DND-41 (cell line): ENCODE results near the gene KCNK17.
"Not testable (repeated sequence)": the region's sequence is repeated elsewhere in the genome, so short reads cannot be mapped to it uniquely, and the experiment has no call there.

Source experiments
- ATAC-seq: fragments of 200-7000 bp; cut with Tn5 transposase; 3 replicates; pipeline ENCODE4 v1.9.1; 2021; ENCODE audit warnings: low read depth; ENCODE audit not compliant: insufficient read depth
- DNase-seq: peaks from one replicate; pipeline ENCODE4 v3.0.0-alpha.2; 2020
- H2AFZ ChIP-seq: 2 replicates; pipeline ENCODE4 v1.6.0; 2012; ENCODE audit warnings: low read depth, low read length
- H3K27ac ChIP-seq: 2 replicates; pipeline ENCODE4 v1.5.1; 2012; ENCODE audit warnings: low read length, inconsistent platforms
- H3K27me3 ChIP-seq: fragments of 200-600 bp; sonication (generic); 2 replicates; pipeline ENCODE4 v1.6.0; 2012; ENCODE audit warnings: low read length, mild to moderate bottlenecking, inconsistent platforms; ENCODE audit not compliant: insufficient read depth, poor library complexity
- H3K36me3 ChIP-seq: 2 replicates; pipeline ENCODE4 v1.5.1; 2012; ENCODE audit warnings: low read length, inconsistent platforms; ENCODE audit not compliant: insufficient read depth
- H3K4me1 ChIP-seq: 2 replicates; pipeline ENCODE4 v1.5.1; 2012; ENCODE audit warnings: mild to moderate bottlenecking, low read length; ENCODE audit not compliant: insufficient read depth
- H3K4me2 ChIP-seq: 2 replicates; pipeline ENCODE4 v1.6.0; 2012; ENCODE audit warnings: mild to moderate bottlenecking, moderate library complexity, low read length, inconsistent platforms; ENCODE audit not compliant: insufficient read depth
- H3K4me3 ChIP-seq, 2 experiments: fragments of 200-600 bp in 1 of 2; shearing (Covaris generic) in 1 of 2; 2 replicates each; pipeline ENCODE4 v1.5.1; 2012 to 2016; ENCODE audit warnings: inconsistent platforms in 2 of 2, low read length in 2 of 2, mild to moderate bottlenecking in 2 of 2, low read depth in 1 of 2, moderate library complexity in 1 of 2
- H3K79me2 ChIP-seq: 2 replicates; pipeline ENCODE4 v1.6.0; 2012; ENCODE audit warnings: low read length, inconsistent platforms; ENCODE audit not compliant: insufficient read depth
- H3K9ac ChIP-seq: 2 replicates; pipeline ENCODE4 v1.6.0; 2012; ENCODE audit warnings: low read depth, mild to moderate bottlenecking, inconsistent platforms, low read length, moderate library complexity
- H3K9me3 ChIP-seq: 2 replicates; pipeline ENCODE4 v1.5.1; 2012; ENCODE audit warnings: low read length, moderate library complexity, mild to moderate bottlenecking, inconsistent platforms; ENCODE audit not compliant: insufficient read depth, severe bottlenecking
- H4K20me1 ChIP-seq: 2 replicates; pipeline ENCODE4 v1.6.0; 2012; ENCODE audit warnings: low read length; ENCODE audit not compliant: insufficient read depth
- EZH2 ChIP-seq: IDR thresholded peaks from 3 replicates; pipeline ENCODE4 v1.6.1; 2012; ENCODE audit warnings: borderline replicate concordance, low read depth, mild to moderate bottlenecking, moderate library complexity, low read length, inconsistent platforms; ENCODE audit not compliant: severe bottlenecking
- TF ChIP-seq, protein P1 (sequence below): IDR thresholded peaks from 2 replicates; pipeline ENCODE4 v1.5.1; 2012; ENCODE audit warnings: borderline replicate concordance, low read length, moderate library complexity, mild to moderate bottlenecking; ENCODE audit not compliant: poor library complexity, severe bottlenecking; ENCODE audit errors: extremely low read depth

Gene KCNK17

DNA sequence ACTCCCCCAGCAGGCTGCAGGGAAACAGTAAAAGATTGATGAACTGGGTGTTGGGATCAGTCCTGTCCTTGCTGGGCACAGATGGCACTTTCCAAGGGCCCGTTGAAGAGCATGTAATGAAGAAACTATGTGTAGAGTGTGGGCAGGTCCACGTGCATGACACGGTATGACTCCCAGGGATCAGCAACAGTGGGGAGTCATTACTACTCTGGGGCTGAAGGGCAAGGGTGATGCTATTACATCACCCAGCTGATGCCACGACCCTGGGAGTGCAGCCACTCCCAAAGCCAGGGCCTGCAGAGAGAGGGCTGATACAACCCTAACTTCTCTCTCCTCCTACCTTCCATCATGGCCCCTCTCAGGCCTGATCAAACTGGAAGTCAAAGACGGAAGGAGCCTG, 20.1 kb downstream of the KCNK17 start:
- DNase-seq = no peak

DNA sequence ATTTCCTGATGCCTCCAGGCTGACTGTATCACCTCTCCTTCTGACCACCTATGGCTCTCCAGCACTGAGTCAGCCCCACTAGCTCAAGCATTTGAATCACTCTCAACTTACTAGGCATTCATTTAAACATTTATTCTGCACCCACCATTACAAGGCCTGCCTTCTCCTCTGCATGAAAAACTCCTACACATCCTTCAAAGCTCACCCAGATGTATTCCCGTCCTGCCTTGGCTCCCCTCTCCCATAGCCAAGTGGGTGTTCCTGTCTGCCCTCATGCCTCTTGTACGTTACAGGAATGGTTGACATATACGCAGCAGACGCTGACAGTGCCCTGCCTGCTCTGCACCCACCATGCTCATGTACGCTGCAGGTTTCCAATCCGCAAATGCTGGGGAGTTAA, 21.6 kb downstream of the KCNK17 start:
- no peak overlapping the region for H3K27ac ChIP-seq
- no peak overlapping the region for H3K4me2 ChIP-seq
- H4K20me1 ChIP-seq = no peaks in the 10 kb centered on the region
- H3K4me1 ChIP-seq = no peaks in the 10 kb centered on the region
- no peaks in the 10 kb centered on the region for H3K9me3 ChIP-seq
- H3K9ac ChIP-seq = no peak overlapping the region
- H2AFZ ChIP-seq = no peak overlapping the region
- H3K79me2 ChIP-seq = no peaks in the 10 kb centered on the region
- H3K4me3 ChIP-seq = no peak overlapping the region
- ATAC-seq = no peak
- H3K27me3 ChIP-seq = peaks cover 8% of the 10 kb centered on the region
- TF ChIP-seq, protein P1, sequence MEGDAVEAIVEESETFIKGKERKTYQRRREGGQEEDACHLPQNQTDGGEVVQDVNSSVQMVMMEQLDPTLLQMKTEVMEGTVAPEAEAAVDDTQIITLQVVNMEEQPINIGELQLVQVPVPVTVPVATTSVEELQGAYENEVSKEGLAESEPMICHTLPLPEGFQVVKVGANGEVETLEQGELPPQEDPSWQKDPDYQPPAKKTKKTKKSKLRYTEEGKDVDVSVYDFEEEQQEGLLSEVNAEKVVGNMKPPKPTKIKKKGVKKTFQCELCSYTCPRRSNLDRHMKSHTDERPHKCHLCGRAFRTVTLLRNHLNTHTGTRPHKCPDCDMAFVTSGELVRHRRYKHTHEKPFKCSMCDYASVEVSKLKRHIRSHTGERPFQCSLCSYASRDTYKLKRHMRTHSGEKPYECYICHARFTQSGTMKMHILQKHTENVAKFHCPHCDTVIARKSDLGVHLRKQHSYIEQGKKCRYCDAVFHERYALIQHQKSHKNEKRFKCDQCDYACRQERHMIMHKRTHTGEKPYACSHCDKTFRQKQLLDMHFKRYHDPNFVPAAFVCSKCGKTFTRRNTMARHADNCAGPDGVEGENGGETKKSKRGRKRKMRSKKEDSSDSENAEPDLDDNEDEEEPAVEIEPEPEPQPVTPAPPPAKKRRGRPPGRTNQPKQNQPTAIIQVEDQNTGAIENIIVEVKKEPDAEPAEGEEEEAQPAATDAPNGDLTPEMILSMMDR = no peak
- no peak for TF ChIP-seq EZH2
- DNase-seq = no peak
- no peaks in the 10 kb centered on the region for H3K36me3 ChIP-seq

More for the DNA sequence above, 20.1 kb downstream of the KCNK17 start:
- Histone ChIP-seq H3K4me2 (no peak overlapping the region), H3K4me1 (no peaks in the 10 kb centered on the region), H4K20me1 (no peaks in the 10 kb centered on the region), H3K36me3 (no peaks in the 10 kb centered on the region), H3K27me3 (peaks cover 8% of the 10 kb centered on the region), H3K27ac (no peak overlapping the region), H2AFZ (no peak overlapping the region), H3K9me3 (no peaks in the 10 kb centered on the region), H3K9ac (no peak overlapping the region), H3K4me3 (no peak overlapping the region), H3K79me2 (no peaks in the 10 kb centered on the region)
- TF ChIP-seq, protein P1 = no peak
- no peak for TF ChIP-seq EZH2
- no peak for ATAC-seq

DNA sequence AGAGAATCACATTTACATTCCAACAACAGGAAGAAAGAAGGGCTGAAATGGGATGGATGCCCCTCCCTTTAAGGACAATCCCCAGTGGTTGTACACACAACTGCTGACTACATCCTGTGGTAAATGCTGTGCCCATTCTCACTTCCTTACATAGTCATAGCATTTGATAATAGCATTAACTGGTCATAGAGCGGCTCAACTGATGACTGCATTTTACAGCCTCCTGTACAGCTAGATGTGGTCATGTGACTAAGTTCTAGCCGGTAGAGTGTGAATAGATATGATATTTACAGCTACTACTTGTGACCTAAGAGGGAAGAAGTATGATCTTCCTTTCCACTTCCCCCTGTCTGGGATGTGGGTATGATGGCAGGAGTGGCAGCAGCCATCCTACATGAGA, 24.7 kb downstream of the KCNK17 start:
- H2AFZ ChIP-seq = no peak overlapping the region
- no peaks in the 10 kb centered on the region for H3K4me1 ChIP-seq
- no peak for TF ChIP-seq EZH2
- TF ChIP-seq, protein P1 = no peak
- H3K27me3 ChIP-seq = peaks cover 8% of the 10 kb centered on the region
- no peak for DNase-seq
- no peaks in the 10 kb centered on the region for H3K36me3 ChIP-seq
- H3K9me3 ChIP-seq = no peaks in the 10 kb centered on the region
- H3K9ac ChIP-seq = no peak overlapping the region
- no peak overlapping the region for H3K4me3 ChIP-seq
- no peak overlapping the region for H3K27ac ChIP-seq
- no peak for ATAC-seq
- H3K79me2 ChIP-seq = no peaks in the 10 kb centered on the region
- H4K20me1 ChIP-seq = no peaks in the 10 kb centered on the region
- H3K4me2 ChIP-seq = no peak overlapping the region

DNA sequence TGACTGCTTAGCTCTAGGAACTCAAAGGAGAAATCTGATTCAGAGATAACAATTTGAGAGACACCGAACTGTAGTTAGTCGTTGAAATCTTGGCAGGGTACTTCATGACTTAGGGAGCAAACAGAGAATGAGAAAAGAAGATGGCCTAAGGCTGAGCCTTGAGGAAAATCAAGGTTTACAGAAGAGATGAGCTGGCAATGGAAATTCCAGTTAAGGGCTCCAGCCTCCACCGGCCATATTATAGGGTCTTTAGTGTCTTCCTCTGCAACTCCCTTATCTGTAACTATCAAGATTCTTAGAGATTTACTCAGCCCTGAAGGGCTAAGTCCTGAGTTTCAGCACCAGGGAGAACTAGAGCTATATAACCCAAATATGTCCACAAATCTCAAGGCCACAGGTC, 26.6 kb downstream of the KCNK17 start:
- Histone ChIP-seq H3K4me2 (no peak overlapping the region), H3K36me3 (no peaks in the 10 kb centered on the region), H3K79me2 (no peaks in the 10 kb centered on the region), H3K4me1 (no peaks in the 10 kb centered on the region), H3K27ac (no peak overlapping the region), H3K4me3 (no peak overlapping the region), H3K9ac (no peak overlapping the region), H3K9me3 (no peaks in the 10 kb centered on the region), H2AFZ (no peak overlapping the region), H3K27me3 (peaks cover 2% of the 10 kb centered on the region), H4K20me1 (no peaks in the 10 kb centered on the region)
- no peak for TF ChIP-seq EZH2
- TF ChIP-seq, protein P1 = no peak
- DNase-seq = no peak
- ATAC-seq = no peak

DNA sequence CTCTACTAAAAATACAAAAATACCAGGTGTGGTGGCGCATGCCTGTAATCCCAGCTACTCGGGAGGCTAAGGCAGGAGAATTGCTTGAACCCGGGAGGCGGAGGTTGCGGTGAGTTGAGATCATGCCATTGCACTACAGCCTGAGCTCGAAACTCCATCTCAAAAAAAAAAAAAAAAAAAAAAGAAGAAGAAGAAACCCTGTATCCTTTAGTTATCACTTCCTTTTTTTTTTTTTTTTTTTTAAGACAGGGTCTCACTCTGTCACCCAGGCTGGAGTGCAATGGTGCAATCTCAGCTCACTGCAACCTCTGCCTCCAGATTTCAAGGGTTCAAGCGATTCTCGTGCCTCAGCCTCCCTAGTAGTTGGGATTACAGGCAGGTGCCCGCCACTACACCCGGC, 27.6 kb downstream of the KCNK17 start:
- not testable (repeated sequence) for H3K36me3 ChIP-seq, H3K9ac ChIP-seq, H3K79me2 ChIP-seq, ATAC-seq, H3K27me3 ChIP-seq, H3K4me3 ChIP-seq, H4K20me1 ChIP-seq, H2AFZ ChIP-seq, DNase-seq, H3K9me3 ChIP-seq, H3K27ac ChIP-seq, H3K4me2 ChIP-seq, H3K4me1 ChIP-seq
